NCI-H1436 treated with DMSO at 0.1 percent for 48 hours (cell line): ENCODE measurements around the gene SLC34A2.
"Not testable (repeated sequence)": the region's sequence is repeated elsewhere in the genome, so short reads cannot be mapped to it uniquely, and the experiment has no call there.

Experiments used
- DNase-seq: peaks from one replicate; lab custom pipeline; 2025; lab: John Stamatoyannopoulos, UW

The SLC34A2 gene

GRCh38 chr4:25654971-25655963 lies at the start of gene SLC34A2:
SLC34A2 (plus strand) TSS chr4:25655851; CDS start chr4:25662501, 6,650 bp downstream.
- no peak for DNase-seq

- no peak for DNase-seq
Measured at GRCh38 chr4:25608644-25609043, 47.0 kb upstream of the SLC34A2 start.

DNA sequence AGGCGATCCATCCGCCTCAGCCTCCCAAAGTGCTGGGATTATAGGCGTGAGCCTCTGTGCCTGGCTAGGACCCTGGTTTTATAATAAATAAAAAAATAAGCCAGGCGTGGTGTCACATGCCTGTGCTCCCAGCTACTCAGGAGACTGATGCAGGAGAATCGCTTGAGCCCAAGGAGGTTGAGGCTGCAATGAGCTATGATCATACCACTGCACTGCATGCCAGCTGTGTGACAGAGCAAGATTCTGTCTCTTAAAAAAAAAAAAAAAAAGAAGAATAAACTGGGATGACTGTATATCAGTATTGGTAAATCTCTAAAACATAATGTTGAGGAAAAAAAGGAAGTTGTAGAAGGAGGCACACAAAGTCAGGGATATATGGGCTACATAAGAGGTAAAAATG lies 45.7 kb upstream of the SLC34A2 start:
- no peak for DNase-seq

DNA sequence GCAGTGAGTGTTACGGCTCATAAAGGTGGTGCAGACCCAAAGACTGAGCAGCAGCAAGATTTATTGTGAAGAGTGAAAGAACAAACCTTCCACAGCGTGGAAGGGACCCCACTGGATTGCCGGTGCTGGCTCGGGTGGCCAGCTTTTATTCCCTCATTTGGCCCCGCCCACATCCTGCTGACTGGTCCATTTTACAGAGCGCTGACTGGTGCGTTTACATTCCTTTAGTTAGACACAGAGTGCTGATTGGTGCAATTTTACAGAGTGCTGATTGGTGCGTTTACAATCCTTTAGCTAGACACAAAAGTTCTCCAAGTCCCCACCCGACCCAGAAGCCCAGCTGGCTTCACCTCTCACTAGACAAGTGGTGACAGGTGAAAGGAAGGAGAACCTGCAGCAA lies 42.0 kb upstream of the SLC34A2 start:
- not testable (repeated sequence) for DNase-seq

- no peak for DNase-seq
Measured at GRCh38 chr4:25614807-25615206, 40.8 kb upstream of the SLC34A2 start.

DNA sequence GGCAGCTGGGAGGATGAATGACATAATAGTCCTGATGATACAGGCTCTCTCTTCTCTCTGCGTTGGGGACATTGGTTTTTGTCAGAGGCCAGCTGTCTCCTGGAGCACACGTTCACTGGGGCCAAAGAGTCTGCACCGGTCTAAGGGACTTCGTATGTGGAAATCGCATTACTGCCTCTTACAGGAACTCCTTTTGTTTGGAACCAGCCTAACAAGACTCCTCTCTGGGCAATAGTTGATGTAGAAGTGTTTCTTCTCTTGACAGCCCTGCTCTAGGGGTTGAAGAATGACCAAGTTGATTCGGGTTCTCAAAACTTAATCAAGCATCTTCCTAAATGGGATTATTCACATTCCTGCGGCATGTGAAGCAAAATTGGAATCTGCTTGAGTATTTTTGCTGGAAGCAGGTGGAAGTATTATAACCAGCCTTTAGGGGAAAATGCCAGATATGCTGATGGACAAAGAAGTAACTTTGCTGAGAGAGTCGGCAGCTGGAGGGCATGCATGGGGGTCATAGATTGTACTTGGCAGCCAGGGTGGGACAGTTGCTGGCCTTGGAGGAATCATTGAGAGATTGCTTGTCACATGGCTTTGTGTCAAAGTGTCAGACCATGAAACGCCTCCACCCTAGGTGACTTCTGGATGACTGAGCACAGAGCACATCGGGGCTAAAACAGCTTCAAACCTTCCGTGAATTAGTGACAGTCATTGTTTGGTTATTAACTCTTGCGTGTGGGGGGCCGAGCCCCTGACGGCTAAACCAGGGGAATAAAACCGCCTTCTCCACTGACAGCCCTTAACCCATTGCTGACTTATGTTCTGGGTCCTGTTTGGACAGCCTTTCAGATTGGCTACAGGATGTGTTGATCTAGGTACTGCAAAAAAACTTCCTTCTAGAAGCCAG lies 34.4 kb upstream of the SLC34A2 start:
- DNase-seq = no peak

DNA sequence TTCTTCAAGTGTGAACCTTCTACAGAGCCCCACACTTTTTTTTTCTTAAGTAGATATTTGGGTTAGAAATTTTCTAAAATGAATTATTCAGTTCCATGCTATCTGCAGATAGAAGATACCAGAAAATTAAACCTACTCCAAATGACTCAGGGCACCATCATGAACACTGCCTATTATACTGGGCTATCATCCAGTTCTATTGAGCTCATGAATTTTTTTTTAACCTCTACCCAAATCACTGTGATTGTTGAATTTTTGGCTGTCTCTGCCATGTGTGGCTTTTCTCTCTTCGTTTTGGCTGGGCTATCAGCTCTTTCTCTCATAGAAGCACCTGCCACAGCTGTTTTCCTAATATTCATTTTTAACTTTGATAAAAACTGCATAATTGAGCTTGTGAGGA lies 31.0 kb upstream of the SLC34A2 start:
- DNase-seq = no peak

DNA sequence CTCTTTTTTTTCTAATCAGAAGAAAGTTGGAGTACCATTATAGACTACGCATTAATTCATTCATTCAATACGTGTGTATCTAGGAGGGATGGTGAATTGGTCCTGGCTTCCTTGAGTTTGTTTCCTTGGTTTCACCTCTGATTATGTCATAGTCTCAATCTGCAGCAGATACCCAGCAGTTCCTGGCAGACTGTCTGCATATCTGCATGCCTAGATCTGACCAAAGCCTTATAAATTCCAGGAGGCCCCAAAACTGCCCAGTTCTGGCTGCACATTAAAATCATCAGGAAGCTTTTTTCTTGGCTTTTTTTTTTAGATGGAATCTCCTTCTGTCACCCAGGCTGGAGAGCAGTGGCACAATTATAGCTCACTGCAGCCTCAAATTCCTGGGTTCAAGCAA lies 27.2 kb upstream of the SLC34A2 start:
- DNase-seq = no peak

GRCh38 chr4:25632135-25632534 lies 23.5 kb upstream of the SLC34A2 start:
- DNase-seq = no peak

- DNase-seq = no peak
Measured at GRCh38 chr4:25633541-25633940, 22.1 kb upstream of the SLC34A2 start.

- no peak for DNase-seq
Measured at GRCh38 chr4:25635501-25635900, 20.1 kb upstream of the SLC34A2 start.

DNA sequence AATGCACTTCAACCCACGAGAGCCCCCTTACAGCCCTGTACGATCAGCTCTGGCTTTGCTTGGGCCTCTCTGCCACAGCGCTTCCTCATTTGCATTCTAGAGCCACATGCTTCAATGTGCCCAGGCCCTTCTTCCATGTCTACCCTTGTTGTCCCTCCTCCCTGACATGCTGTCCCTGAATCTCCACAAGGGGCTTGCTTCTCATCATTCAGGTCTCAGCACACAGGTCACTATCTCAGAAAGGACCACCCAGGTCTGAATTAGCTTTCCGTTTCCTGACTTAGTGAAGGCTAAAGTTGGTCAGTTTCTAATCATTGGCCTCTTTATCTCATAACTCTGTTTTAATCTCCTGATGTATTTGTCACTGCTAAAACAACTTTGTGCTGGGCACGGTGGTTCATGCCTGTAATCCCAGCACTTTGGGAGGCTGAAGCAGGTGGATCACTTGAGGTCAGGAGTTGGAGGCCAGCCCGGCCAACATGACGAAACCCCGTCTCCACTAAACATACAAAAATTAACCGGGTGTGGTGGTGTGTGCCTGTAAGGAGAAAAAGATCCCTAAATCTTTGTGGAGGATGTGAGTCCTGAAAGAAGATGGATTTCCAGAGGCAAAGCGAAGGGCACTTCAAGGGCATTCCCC lies 17.9 kb upstream of the SLC34A2 start:
- DNase-seq = no peak

DNA sequence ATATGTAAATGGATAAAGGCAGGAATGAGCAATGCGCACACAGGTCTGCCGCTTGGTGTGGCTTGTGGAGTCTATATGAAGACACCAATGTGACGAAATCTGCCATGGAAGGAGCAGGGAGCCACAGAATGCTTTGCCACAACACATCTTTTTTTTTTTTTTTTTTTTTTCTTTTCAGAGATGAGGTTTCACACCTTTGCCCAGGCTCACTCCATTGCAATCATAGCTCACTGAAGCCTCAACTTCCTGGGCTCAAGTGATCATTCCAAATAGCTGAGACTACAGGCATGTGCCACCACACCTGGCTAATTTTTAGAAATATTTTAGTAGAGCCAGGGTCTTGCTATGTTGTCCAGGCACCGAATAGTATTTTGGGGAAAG lies 17.4 kb upstream of the SLC34A2 start:
- DNase-seq = no peak

DNA sequence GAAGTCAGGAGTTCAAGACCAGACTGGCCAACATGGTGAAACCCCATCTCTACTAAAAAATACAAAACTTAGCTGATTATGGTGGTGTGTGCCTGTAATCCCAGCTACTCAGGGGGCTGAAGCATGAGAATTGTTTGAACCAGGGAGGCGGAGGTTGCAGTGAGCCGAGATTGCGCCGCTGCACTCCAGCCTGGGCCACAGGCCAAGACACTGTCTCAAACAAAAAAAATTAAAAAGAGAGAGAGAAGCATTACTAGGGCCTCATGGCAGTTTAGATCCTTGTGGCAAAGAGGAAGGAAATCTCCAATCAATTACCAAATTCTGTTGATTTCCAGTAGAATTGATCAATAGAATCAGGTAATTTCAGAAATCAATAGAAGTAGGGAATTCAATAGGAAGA lies 16.8 kb upstream of the SLC34A2 start:
- no peak for DNase-seq

DNA sequence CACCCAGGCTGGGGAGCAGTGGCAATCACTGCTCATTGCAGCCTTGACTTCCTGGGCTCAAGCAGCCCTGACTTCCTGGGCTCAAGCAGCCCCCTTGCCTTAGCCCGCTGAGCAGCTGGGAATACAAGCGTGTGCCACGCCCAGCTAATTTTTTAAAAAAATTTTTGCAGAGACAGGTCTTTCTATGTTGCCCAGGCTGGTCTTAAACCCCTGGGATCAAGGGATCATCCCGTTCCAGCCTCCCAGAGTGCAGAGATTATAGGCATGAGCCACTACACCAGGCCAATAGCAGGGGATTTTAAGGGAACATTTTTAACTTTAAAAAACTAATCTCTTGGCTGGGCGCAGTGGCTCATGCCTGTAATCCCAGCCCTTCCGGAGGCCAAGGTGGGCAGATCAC lies 5.3 kb upstream of the SLC34A2 start:
- no peak for DNase-seq

DNA sequence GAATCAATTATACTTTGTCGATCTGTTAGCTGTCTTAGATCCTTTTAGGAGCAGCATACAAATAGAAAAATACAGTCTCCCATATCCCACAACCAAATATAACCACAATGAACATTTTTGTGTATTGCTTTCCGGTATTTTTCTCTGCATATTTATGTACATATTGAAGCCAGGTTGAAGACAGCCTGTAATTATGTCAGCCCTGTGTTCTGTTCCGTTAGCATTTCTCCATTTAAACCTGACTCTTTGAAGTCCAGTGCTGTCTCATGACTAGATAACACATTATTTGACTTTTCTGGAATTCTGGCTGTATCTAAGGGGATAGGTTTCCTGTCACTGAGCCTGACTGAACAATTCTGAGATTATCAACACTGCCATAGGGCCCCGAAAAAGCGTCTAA lies 4.0 kb upstream of the SLC34A2 start:
- DNase-seq = no peak

DNA sequence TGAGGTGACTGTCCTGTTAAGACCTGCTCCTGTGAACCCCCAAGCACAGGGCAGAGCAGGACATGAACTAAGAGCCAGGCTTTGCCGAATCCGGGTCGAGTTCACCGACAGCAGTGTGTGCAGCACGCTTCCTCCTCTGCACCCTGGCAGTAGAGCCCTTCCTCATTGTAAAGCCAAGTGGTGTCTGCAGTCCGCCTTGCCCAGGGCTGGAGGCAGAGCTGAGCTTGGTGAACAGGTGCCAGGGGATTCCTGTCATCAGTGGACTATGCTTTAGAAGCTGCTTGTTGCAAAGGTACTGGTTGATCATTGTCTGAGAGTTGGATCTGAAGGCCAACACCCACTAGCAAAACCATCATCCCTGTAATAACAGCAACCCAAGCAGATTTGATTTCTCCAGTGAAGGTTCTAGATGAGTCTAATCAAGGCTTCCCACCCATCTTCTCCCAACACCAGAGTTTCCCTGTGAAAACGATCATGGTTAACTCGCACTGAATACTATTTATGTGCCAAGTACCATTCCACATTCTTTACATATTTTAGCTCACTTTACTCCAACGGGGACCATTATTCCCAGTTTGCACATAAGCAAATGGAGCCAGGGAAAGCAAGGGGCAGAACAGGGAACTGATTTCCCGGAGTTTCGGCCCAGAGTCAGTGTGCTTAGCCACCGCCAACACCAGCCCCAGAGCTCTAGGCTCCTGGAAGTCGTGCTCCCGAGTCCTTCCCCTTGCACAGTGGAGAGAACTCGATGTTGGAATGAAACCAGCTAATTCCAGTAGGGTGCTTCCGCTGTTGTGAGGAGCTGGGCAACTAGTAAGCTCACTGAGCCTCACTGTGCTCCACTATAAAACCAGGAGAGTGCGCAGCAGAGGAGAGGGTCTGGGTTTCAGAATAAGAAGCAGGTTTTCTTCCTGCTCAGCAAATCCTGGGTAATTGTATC lies 1.4 kb upstream of the SLC34A2 start:
- no peak for DNase-seq

DNA sequence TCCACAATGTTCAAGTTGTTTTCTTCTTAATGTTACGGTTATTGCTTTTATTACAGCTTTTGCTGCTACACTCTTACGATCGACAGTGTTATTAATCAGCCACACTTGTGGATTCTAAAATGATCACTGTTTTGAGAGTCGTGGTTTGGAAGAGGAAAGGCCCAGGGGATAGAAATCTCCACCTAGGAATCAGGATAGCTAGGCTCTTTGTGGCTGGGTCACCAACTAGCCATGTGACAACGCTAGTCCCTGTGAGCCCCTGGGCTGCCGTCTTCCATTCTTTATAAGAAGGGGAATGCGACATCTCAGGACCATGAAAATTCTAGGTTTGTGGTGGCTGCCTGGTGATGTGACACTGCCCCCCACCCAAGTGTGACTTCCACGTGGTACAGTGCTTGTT lies 380 bp downstream of the SLC34A2 start:
- no peak for DNase-seq

DNA sequence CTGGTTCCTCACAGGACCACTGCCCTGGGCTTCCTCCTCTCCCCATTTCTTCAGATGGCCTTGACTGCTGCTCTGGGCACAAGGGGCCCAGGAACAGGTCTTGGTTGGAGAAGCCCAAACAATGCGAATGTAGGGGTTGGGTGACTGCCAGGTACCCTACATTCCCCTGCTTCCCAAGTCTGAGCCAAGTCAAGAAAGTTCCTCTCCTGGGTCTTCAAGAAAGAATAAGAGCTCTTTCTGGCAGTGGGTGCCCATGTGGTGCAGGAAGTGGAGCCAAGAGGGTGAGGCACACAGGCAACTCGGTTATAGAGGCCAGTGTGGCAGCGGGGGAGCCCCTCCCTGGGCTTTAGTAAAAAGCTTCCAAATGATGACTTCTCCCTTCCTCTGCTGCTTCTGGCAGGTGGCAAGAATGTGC lies 2.7 kb downstream of the SLC34A2 start:
- DNase-seq = no peak

DNA sequence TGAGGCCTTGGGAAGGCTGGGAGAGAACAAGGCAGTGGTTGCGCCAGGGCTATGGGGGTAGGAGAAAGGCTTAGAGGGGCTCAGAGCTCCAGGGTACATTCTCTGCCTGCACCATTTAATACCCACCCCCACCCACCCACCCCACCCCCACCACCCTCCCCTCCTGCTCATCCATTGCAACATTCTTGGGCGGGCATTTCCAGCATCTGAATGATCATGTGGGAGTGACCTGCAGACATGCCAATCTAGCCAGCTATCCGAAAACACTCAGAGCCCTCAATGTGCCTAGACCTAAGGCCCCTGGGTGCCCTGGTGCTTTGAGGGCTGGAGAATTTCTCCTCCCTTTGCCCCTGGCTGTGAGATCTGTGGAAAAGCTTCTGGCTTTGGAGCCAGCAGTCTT lies 3.1 kb downstream of the SLC34A2 start:
- DNase-seq = no peak

DNA sequence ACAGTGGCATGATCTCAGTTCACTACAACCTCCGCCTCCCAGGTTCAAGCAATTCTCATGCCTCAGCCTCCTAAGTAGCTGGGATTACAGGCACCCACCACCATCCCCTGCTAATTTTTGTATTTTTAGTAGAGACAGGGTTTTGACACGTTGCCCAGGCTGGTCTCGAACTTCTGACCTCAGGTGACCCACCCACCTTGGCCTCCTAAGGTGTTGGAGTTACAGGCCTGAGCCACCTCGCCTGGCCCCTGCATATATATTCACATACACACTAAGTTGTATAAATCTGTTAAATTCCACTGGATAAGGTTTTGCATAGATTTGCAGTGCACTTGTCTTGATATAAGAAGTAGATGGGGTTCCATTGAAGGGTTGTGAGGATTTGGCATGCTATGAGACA lies 5.8 kb downstream of the SLC34A2 start:
- DNase-seq = not testable (repeated sequence)
